COR-L47 (cell line): Measurements from ENCODE around the gene PRDX4.
A peak's percentile ranks its signal among the peaks of the same experiment; 100 is the strongest.
"Not testable (repeated sequence)": the region's sequence is repeated elsewhere in the genome, so short reads cannot be mapped to it uniquely, and the experiment has no call there.

ENCODE experiments used
- DNase-seq: peaks from one replicate; lab custom pipeline; 2025; lab: John Stamatoyannopoulos, UW

The PRDX4 gene

GRCh38 chrX:23673108-23673507 lies 5.8 kb downstream of the PRDX4 start:
- no peak for DNase-seq

GRCh38 chrX:23676486-23676885 lies 9.2 kb downstream of the PRDX4 start:
- not testable (repeated sequence) for DNase-seq

- DNase-seq: no peak
These were observed 24.9 kb downstream of the PRDX4 start for GRCh38 chrX:23692166-23692565.

- DNase-seq: peak; percentile 4
These were observed 27.3 kb downstream of the PRDX4 start for GRCh38 chrX:23694606-23695005.

GRCh38 chrX:23699636-23700194 lies 32.4 kb downstream of the PRDX4 start:
- DNase-seq: no peak

- no peak for DNase-seq
These were observed 37.4 kb downstream of the PRDX4 start for GRCh38 chrX:23704673-23705206.

GRCh38 chrX:23705235-23705634 lies 37.9 kb downstream of the PRDX4 start:
- DNase-seq: no peak

GRCh38 chrX:23720117-23720677 lies 52.9 kb downstream of the PRDX4 start:
- no peak for DNase-seq

- DNase-seq: no peak
These were observed 58.9 kb downstream of the PRDX4 start for GRCh38 chrX:23726191-23726590.

GRCh38 chrX:23727206-23727605 lies 59.9 kb downstream of the PRDX4 start:
- DNase-seq: no peak

GRCh38 chrX:23729214-23729613 lies 61.9 kb downstream of the PRDX4 start:
- no peak for DNase-seq

GRCh38 chrX:23731951-23732350 lies 64.7 kb downstream of the PRDX4 start:
- DNase-seq: no peak

GRCh38 chrX:23732704-23733103 lies 65.4 kb downstream of the PRDX4 start:
- DNase-seq: no peak
